HG03095 (cell line): ENCODE data around the gene PRMT7.

Experiments
- ATAC-seq: cut with Tn5 transposase; IDR thresholded peaks from one replicate; pipeline ENCODE4 v1.9.1; 2021; ENCODE audit warnings: moderate library complexity; ENCODE audit not compliant: unreplicated experiment

PRMT7 gene

GRCh38 chr16:68373528-68374245 is 62.9 kb downstream of the PRMT7 start:
- ATAC-seq: no peak

GRCh38 chr16:68374246-68374805 is 63.5 kb downstream of the PRMT7 start:
- no peak for ATAC-seq

- no peak for ATAC-seq
These were observed 64.3 kb downstream of the PRMT7 start for GRCh38 chr16:68374961-68375660.

GRCh38 chr16:68375801-68376536 is 65.2 kb downstream of the PRMT7 start:
- ATAC-seq: no peak

- no peak for ATAC-seq
These were observed 65.8 kb downstream of the PRMT7 start for GRCh38 chr16:68376590-68376989.

- no peak for ATAC-seq
These were observed 66.4 kb downstream of the PRMT7 start for GRCh38 chr16:68377221-68377620.

GRCh38 chr16:68377667-68378393 is 67.0 kb downstream of the PRMT7 start:
- ATAC-seq: no peak

- ATAC-seq: no peak
These were observed 67.9 kb downstream of the PRMT7 start for GRCh38 chr16:68378436-68379415.

- ATAC-seq: no peak
These were observed 68.9 kb downstream of the PRMT7 start for GRCh38 chr16:68379472-68380347.

GRCh38 chr16:68380348-68380670 is 69.5 kb downstream of the PRMT7 start:
- ATAC-seq: no peak

GRCh38 chr16:68380676-68381362 is 70.0 kb downstream of the PRMT7 start:
- no peak for ATAC-seq

- no peak for ATAC-seq
These were observed 70.5 kb downstream of the PRMT7 start for GRCh38 chr16:68381363-68381724.

- no peak for ATAC-seq
These were observed 71.5 kb downstream of the PRMT7 start for GRCh38 chr16:68382296-68382718.

GRCh38 chr16:68383858-68384257 is 73.0 kb downstream of the PRMT7 start:
- ATAC-seq: no peak

- ATAC-seq: no peak
These were observed 73.7 kb downstream of the PRMT7 start for GRCh38 chr16:68384288-68385161.

- no peak for ATAC-seq
These were observed 74.6 kb downstream of the PRMT7 start for GRCh38 chr16:68385371-68385770.

GRCh38 chr16:68386628-68387027 is 75.8 kb downstream of the PRMT7 start:
- ATAC-seq: no peak
